ENCODE data around the gene MARCHF6. TPM values are rescaled to one million over a fixed set of nuclear protein-coding genes. Genes with fewer than 3 reads are reported as not detected.
"Not testable (repeated sequence)": the region's sequence is repeated elsewhere in the genome, so short reads cannot be mapped to it uniquely, and the experiment has no call there.

Gene MARCHF6
- total RNA-seq, 3 donors from 2014 or later, result 141 to 205 (median 165) TPM

DNA sequence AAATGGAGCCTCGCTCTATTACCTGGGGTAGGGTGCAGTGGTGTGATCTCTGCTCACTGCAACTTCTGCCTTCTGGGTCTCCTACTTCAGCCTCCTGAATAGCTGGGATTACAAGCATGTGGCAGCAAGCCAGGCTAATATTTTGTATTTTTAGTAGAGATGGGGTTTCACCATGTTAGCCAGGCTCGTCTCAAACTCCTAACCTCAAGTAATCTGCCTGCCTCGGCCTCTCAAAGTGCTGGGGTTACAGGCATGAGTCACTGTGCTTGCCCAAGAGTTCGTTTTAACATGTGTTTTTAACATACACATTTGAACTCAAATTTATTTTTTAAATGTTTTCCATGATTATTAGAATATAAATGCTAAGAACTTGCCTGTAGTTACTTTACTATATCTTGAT, 34.2 kb downstream of the MARCHF6 start:
- H3K4me3 ChIP-seq, result no peak overlapping the region
- DNase-seq (no peak), ATAC-seq (no peak)
- no peaks in the 10 kb centered on the region for H3K36me3 ChIP-seq (ENCODE audit: low read depth)
- H3K4me1 ChIP-seq (ENCODE audit: low read depth), result no peaks in the 10 kb centered on the region
- TF ChIP-seq, protein P1, sequence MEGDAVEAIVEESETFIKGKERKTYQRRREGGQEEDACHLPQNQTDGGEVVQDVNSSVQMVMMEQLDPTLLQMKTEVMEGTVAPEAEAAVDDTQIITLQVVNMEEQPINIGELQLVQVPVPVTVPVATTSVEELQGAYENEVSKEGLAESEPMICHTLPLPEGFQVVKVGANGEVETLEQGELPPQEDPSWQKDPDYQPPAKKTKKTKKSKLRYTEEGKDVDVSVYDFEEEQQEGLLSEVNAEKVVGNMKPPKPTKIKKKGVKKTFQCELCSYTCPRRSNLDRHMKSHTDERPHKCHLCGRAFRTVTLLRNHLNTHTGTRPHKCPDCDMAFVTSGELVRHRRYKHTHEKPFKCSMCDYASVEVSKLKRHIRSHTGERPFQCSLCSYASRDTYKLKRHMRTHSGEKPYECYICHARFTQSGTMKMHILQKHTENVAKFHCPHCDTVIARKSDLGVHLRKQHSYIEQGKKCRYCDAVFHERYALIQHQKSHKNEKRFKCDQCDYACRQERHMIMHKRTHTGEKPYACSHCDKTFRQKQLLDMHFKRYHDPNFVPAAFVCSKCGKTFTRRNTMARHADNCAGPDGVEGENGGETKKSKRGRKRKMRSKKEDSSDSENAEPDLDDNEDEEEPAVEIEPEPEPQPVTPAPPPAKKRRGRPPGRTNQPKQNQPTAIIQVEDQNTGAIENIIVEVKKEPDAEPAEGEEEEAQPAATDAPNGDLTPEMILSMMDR (IDR thresholded peaks at IDR 0.05), result no peak
- intact Hi-C loops (cut with DNase I, micrococcal nuclease), result no loop called here
- no peaks in the 10 kb centered on the region for H3K9me3 ChIP-seq

DNA sequence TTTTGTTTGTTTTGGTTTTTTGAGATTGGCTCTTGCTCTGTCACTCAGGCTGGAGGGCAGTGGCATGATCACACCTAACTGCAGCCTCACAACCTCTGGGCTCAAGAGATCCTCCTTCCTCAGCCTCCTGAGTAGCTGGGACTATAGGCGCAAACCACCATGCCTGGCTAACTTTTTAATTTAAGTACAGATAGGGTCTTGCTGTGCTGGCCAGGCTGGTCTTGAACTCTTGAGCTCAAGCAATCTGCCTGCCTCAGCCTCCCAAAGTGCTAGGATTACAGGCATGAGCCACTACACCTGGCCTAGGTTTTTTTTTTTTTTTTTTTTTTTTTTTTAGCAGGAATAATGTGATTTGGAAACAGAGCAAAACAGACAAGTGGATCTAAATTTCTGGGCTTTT, 37.6 kb downstream of the MARCHF6 start:
- ATAC-seq, result no peak
- H3K4me3 ChIP-seq, result no peak overlapping the region
- no peaks in the 10 kb centered on the region for H3K36me3 ChIP-seq (ENCODE audit: low read depth)
- no peaks in the 10 kb centered on the region for H3K9me3 ChIP-seq
- TF ChIP-seq, protein P1 (IDR thresholded peaks at IDR 0.05), result no peak
- no peaks in the 10 kb centered on the region for H3K4me1 ChIP-seq (ENCODE audit: low read depth)
- intact Hi-C loops (cut with DNase I, micrococcal nuclease), result no loop called here
- no peak for DNase-seq

DNA sequence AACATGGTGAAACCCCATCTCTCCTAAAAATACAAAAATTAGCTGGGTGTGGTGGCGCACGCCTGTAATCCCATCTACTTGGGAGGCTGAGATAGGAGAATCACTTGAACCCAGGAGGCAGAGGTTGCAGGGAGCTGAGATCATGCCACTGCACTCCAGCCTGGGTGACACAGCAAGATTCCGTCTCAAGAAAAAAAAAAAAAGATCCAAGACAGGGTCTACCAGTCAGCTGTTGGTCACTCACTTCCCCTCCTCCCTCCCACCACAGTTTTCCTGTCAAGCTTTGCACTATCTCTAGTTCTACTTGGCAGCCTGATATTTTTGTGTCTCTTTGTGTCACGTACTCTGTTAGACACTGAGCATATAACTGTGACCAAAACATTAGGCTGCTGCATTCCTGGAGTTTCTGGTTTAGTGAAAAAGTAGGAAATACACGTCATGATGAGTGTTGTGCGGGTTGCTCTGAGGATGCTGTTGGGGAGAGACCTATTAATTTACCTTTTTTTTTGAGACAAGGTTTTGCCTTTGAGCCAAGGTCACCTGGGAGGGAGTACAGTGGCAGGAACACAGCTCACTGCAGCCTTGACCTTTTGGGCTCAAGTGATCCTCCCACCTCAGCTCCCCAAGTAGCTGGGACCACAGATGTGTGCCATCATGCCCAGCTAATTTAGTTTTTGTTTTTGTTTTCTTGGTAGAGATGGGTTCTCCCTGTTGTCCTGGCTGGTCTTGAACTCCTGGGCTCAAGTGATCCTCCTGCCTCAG, 39.3 kb downstream of the MARCHF6 start:
- H3K4me1 ChIP-seq (ENCODE audit: low read depth); H3K4me3 ChIP-seq; ATAC-seq; DNase-seq; intact Hi-C loops (cut with DNase I, micrococcal nuclease); H3K9me3 ChIP-seq; H3K36me3 ChIP-seq (ENCODE audit: low read depth): not testable (repeated sequence)

DNA sequence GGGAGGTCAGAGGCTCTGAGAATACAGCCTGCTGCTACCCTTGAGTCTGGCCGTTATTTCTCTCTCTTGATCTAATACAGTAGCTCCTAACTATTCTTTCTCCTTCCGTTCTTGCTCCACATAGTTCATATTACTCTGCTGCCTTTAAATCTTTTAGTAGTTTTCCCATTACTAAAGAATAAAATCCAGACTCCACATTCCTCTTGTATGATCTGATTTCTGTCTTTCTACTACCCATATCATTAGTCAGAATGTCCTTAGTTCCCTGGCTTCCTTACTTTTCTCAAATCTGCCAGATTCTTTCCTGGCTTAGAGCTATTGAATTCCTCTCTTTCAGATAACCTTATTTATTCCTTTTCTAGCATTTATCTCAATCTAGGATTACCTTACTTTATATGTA, 40.0 kb downstream of the MARCHF6 start:
- ATAC-seq (no peak), DNase-seq (no peak)
- no peak overlapping the region for H3K4me3 ChIP-seq
- TF ChIP-seq, protein P1 (IDR thresholded peaks at IDR 0.05), result no peak
- intact Hi-C loops (cut with DNase I, micrococcal nuclease), result no loop called here
- H3K4me1 ChIP-seq (ENCODE audit: low read depth), result no peaks in the 10 kb centered on the region
- H3K9me3 ChIP-seq, result no peaks in the 10 kb centered on the region
- no peaks in the 10 kb centered on the region for H3K36me3 ChIP-seq (ENCODE audit: low read depth)

DNA sequence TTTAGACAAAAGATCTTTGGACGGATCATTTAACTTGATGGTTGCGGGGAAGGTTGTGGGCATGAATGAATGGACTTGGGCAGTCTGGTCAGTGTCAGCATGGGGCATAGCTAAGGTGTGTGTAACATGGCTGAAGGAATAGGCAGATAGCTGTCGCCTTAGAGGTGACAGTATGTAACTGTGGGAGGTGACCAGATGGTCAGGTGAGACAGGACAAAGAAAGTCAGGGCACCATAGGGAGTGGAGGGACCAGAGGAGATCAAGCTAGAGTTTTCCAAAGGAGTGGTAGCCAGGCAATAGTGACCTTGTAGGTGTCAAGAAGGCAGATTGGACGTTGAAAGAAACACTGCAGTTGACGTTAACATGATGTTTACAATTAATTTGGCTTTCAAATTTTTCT, 43.1 kb downstream of the MARCHF6 start:
- Histone ChIP-seq H3K4me1 (ENCODE audit: low read depth) (peaks cover 3% of the 10 kb centered on the region), H3K9me3 (no peaks in the 10 kb centered on the region), H3K36me3 (ENCODE audit: low read depth) (no peaks in the 10 kb centered on the region), H3K4me3 (no peak overlapping the region)
- no peak for DNase-seq
- TF ChIP-seq, protein P1 (IDR thresholded peaks at IDR 0.05), result no peak
- ATAC-seq, result no peak
- intact Hi-C loops (cut with DNase I, micrococcal nuclease), result no loop called here

DNA sequence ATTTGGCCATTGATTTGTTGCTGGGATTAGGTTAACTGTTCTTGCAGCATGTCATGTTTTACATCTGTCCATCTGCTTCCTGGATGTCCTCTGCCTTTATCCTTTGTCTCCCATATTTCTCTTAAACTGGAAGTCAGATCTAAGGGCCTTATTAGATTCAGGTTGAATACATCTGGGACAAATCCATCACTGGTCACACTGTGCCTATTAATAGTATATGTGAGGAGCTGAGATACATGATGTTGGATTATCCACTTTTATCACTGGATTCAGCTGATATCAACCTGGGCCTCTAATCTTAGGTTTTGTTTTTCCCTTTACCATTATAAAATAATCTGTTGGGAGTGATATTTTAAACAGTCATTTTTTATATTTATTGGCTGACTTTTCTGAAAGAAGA, 46.3 kb downstream of the MARCHF6 start:
- H3K36me3 ChIP-seq (ENCODE audit: low read depth), result peaks cover 6% of the 10 kb centered on the region
- H3K4me1 ChIP-seq (ENCODE audit: low read depth), result peaks cover 3% of the 10 kb centered on the region
- no peak overlapping the region for H3K4me3 ChIP-seq
- ATAC-seq (no peak), DNase-seq (no peak)
- intact Hi-C loops (cut with DNase I, micrococcal nuclease), result no loop called here
- TF ChIP-seq, protein P1 (IDR thresholded peaks at IDR 0.05), result no peak
- H3K9me3 ChIP-seq, result no peaks in the 10 kb centered on the region
